Activated CD8-positive, alpha-beta T cell treated with anti-CD3 and anti-CD28 coated beads, Interleukin-2, amount 10 ng/mL, durations not matched to agents 7 days and 5 days (primary cell): Measurements from ENCODE around the gene ZG16B. TPM values are rescaled to one million over a fixed set of nuclear protein-coding genes. Genes with fewer than 3 reads are reported as not detected.

ENCODE experiments used
- total RNA-seq, 2 experiments: library from RNA; stranded (reverse); gene quantifications; one replicate each; pipeline ENCODE4 v1.2.3, GENCODE V29; 2021

ZG16B gene
- total RNA-seq, 2 experiments from 2014 or later: 2.9 to 3.7 TPM

Other genes starting within 250 kb of the ZG16B start
- 10 to 100 TPM; 33.2 to 35.9 TPM for gene KCTD5, start 147.8 kb upstream of the ZG16B start, total RNA-seq
- gene PRSS27, start 110.1 kb upstream of the ZG16B start, total RNA-seq: 1 to 10 TPM in 1 of 2 experiments, under 1 TPM in 1; 0.70 to 1.0 TPM
- 100 to 1,000 TPM; 501 to 511 TPM for gene SRRM2, start 77.7 kb upstream of the ZG16B start, total RNA-seq
- 100 to 1,000 TPM; 163 to 182 TPM for gene ELOB, start 53.0 kb upstream of the ZG16B start, total RNA-seq
- gene PRSS33, start 42.7 kb upstream of the ZG16B start, total RNA-seq: not detected
- gene PRSS41, start 31.8 kb upstream of the ZG16B start, total RNA-seq: not detected
- gene PRSS21, start 13.1 kb upstream of the ZG16B start, total RNA-seq: 1 to 10 TPM; 5.2 to 6.0 TPM
- not detected for gene PRSS22, start 27.9 kb downstream of the ZG16B start, total RNA-seq
- 10 to 100 TPM; 22.5 to 22.8 TPM for gene FLYWCH2, start 52.9 kb downstream of the ZG16B start, total RNA-seq
- gene FLYWCH1, start 81.6 kb downstream of the ZG16B start, total RNA-seq: 10 to 100 TPM; 44.6 to 48.9 TPM
- gene KREMEN2, start 134.0 kb downstream of the ZG16B start, total RNA-seq: under 1 TPM in 1 of 2 experiments, not detected in 1; 0.18 TPM
- 10 to 100 TPM; 53.6 to 57.7 TPM for gene PAQR4, start 139.0 kb downstream of the ZG16B start, total RNA-seq
- gene PKMYT1, start 150.1 kb downstream of the ZG16B start, total RNA-seq: 100 to 1,000 TPM; 144 to 160 TPM
- gene CLDN9, start 182.6 kb downstream of the ZG16B start, total RNA-seq: under 1 TPM in 1 of 2 experiments, not detected in 1; 0.16 TPM
- not detected for gene CLDN6, start 187.9 kb downstream of the ZG16B start, total RNA-seq
- 1 to 10 TPM; 4.2 to 4.7 TPM for gene TNFRSF12A, start 190.1 kb downstream of the ZG16B start, total RNA-seq
- 10 to 100 TPM; 41.0 to 41.7 TPM for gene HCFC1R1, start 193.6 kb downstream of the ZG16B start, total RNA-seq
- 10 to 100 TPM; 57.4 to 57.9 TPM for gene THOC6, start 193.7 kb downstream of the ZG16B start, total RNA-seq
- under 1 TPM; 0.84 to 0.94 TPM for gene BICDL2, start 206.6 kb downstream of the ZG16B start, total RNA-seq
- 10 to 100 TPM; 58.0 to 66.1 TPM for gene MMP25, start 216.3 kb downstream of the ZG16B start, total RNA-seq
- gene IL32, start 235.3 kb downstream of the ZG16B start, total RNA-seq: 1,000 to 10,000 TPM; 1,836 to 1,884 TPM